ENCODE results near the gene COPB1.

COPB1 gene

DNA sequence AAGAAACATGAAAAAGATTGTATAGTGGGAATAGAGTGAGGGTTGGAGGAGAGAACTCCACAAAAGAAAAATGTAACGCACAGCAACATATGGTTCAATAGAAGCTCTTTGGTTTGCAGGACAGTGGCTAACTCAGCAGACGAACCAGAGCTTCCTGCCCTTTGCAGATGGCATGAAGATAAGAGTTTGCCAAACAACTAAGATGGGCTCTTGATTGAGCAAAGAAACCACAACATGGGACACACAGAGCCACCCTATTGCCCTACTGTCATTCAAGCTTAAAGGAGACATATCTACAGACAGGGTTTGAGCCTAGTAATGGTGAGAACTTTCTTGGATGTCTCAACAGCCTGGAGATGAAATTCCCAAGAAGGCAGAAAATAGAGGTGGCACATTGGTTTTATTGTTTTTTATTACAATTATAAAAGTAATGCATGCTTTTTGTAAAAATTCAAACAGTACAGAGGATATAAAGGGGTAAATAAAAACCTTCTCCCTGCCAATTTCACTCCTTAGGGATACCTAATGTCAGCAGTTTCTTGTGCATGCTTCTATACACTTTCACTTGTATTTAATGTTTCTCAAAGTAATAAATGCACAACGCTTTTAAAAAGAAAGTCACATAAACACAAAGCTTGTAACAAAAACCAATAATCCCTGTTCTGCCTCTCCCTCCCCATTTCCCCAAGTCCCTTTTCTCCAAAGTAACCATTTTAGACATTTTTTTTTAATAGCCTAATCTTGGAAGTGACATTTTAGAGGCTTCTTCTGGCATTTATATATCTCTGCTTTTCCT, 63.7 kb downstream of the COPB1 start:
- POLR2A ChIA-PET = no interaction called here
- CTCF ChIA-PET = no interaction called here
- TF ChIP-seq FOXM1 (IDR thresholded peaks at IDR 0.05; ENCODE audit: borderline replicate concordance) (no peak), PKNOX1 (IDR thresholded peaks at IDR 0.05) (no peak), HDGF (IDR thresholded peaks at IDR 0.05; ENCODE audit: borderline replicate concordance) (no peak), LEF1 (IDR thresholded peaks at IDR 0.05; ENCODE audit: borderline replicate concordance) (no peak), ELF4 (IDR thresholded peaks at IDR 0.05) (no peak), TARDBP (IDR thresholded peaks at IDR 0.05) (no peak)
- no peak for DNase-seq (ENCODE audit: extremely low spot score)

- ChIA-PET POLR2A (no interaction called here), CTCF (no interaction called here)
- DNase-seq (ENCODE audit: extremely low spot score) = no peak
- TF ChIP-seq ELF4 (IDR thresholded peaks at IDR 0.05) (no peak), L3MBTL2 (conservative IDR thresholded peaks at IDR 0.05) (no peak), NFRKB (IDR thresholded peaks at IDR 0.05) (no peak), HDGF (IDR thresholded peaks at IDR 0.05; ENCODE audit: borderline replicate concordance) (no peak), FOXA1 (IDR thresholded peaks at IDR 0.05) (no peak), ARNT (IDR thresholded peaks at IDR 0.05) (no peak), LEF1 (IDR thresholded peaks at IDR 0.05; ENCODE audit: borderline replicate concordance) (no peak), BHLHE40 (IDR thresholded peaks at IDR 0.05; ENCODE audit: borderline replicate concordance) (no peak), FOXK2 (IDR thresholded peaks at IDR 0.05) (no peak), ZNF384 (IDR thresholded peaks at IDR 0.05) (no peak), SP1 (IDR thresholded peaks at IDR 0.05) (no peak), FOXM1 (IDR thresholded peaks at IDR 0.05; ENCODE audit: borderline replicate concordance) (no peak), TARDBP (IDR thresholded peaks at IDR 0.05) (no peak), SUZ12 (IDR thresholded peaks at IDR 0.05) (no peak)
Observed at GRCh38 chr11:14425621-14426020, 74.0 kb downstream of the COPB1 start.

GRCh38 chr11:14424096-14424495, 75.5 kb downstream of the COPB1 start:
- ChIA-PET CTCF (interaction anchor here (0.6 kb wide), 1 partner anchor 30 kb away, joined by 3 read pairs; no protein-coding TSS in a partner anchor), POLR2A (no interaction called here)
- DNase-seq (ENCODE audit: extremely low spot score) = no peak
- TF ChIP-seq HDGF (IDR thresholded peaks at IDR 0.05; ENCODE audit: borderline replicate concordance) (no peak), L3MBTL2 (conservative IDR thresholded peaks at IDR 0.05) (no peak), SP1 (IDR thresholded peaks at IDR 0.05) (no peak), CTBP1 (IDR thresholded peaks at IDR 0.05; ENCODE audit: borderline replicate concordance) (no peak), TARDBP (IDR thresholded peaks at IDR 0.05) (no peak), FOXA1 (IDR thresholded peaks at IDR 0.05) (no peak), LEF1 (IDR thresholded peaks at IDR 0.05; ENCODE audit: borderline replicate concordance) (no peak), SUZ12 (IDR thresholded peaks at IDR 0.05) (no peak), PKNOX1 (IDR thresholded peaks at IDR 0.05) (no peak), FOXK2 (IDR thresholded peaks at IDR 0.05) (no peak), ZNF384 (IDR thresholded peaks at IDR 0.05) (no peak), NFRKB (IDR thresholded peaks at IDR 0.05) (no peak), FOXM1 (IDR thresholded peaks at IDR 0.05; ENCODE audit: borderline replicate concordance) (no peak), BHLHE40 (IDR thresholded peaks at IDR 0.05; ENCODE audit: borderline replicate concordance) (no peak), ELF4 (IDR thresholded peaks at IDR 0.05) (no peak)

GRCh38 chr11:14423633-14424032, 76.0 kb downstream of the COPB1 start:
- CTCF ChIA-PET = no interaction called here

GRCh38 chr11:14422814-14423182, 76.8 kb downstream of the COPB1 start:
- CTCF ChIA-PET = interaction anchor here (1.0 to 1.3 kb wide), 3 partner anchors 17 to 121 kb away, joined by 3 to 4 read pairs (median 4); no protein-coding TSS in a partner anchor
- TF ChIP-seq ELF4 (IDR thresholded peaks at IDR 0.05) (no peak), FOXM1 (IDR thresholded peaks at IDR 0.05; ENCODE audit: borderline replicate concordance) (no peak)
- no peak for DNase-seq (ENCODE audit: extremely low spot score)
- POLR2A ChIA-PET = no interaction called here

More at GRCh38 chr11:14423633-14424032, 76.0 kb downstream of the COPB1 start:
- no peak for TF ChIP-seq SUZ12 (IDR thresholded peaks at IDR 0.05)
- TF ChIP-seq FOXM1 (IDR thresholded peaks at IDR 0.05; ENCODE audit: borderline replicate concordance) = no peak
- no peak for TF ChIP-seq BHLHE40 (IDR thresholded peaks at IDR 0.05; ENCODE audit: borderline replicate concordance)
- TF ChIP-seq CTBP1 (IDR thresholded peaks at IDR 0.05; ENCODE audit: borderline replicate concordance) = no peak
- TF ChIP-seq L3MBTL2 (conservative IDR thresholded peaks at IDR 0.05) = no peak
- no peak for TF ChIP-seq FOXK2 (IDR thresholded peaks at IDR 0.05)
- no peak for TF ChIP-seq PKNOX1 (IDR thresholded peaks at IDR 0.05)
- TF ChIP-seq HDGF (IDR thresholded peaks at IDR 0.05; ENCODE audit: borderline replicate concordance) = no peak
- POLR2A ChIA-PET = no interaction called here
- no peak for DNase-seq (ENCODE audit: extremely low spot score)

DNA sequence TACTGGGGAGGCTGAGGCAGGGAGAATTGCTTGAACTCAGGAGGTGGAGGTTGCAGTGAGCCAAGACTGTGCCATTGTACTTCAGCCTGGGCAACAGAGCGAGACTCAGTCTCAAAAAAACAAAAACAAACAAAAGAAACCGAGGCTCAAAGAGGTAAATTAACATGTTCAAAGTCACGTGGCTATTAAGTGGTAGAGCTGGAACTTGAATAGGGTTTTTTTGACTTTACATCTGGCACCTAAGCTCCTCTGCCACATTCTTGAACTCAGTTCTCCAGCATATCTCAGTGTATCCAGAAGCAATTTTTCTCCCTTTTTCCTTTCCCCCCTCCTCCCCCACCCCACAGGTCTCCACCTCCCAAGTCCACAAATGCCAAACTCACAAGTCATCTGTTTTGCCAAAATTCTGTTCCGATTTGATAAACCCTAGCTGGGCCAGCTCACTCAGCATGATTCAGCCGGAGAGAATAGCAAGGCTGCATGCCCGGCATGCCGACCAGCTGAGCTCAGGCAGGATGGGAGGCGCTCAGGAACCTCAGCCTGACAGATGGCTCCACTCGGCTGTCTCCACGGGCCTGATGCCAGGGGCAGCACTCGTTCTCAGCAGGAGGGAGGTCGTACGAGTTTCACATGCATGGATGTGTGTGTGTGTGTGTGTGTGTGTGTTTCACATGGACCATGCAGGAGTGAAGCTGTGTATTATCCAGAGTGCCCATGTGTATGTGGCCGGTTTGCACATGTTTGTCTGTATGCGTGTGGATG, 77.4 kb downstream of the COPB1 start:
- CTCF ChIA-PET = interaction anchor here (0.6 to 1.3 kb wide), 4 partner anchors 9 to 120 kb away, joined by 3 to 4 read pairs (median 4); no protein-coding TSS in a partner anchor
- DNase-seq (ENCODE audit: extremely low spot score) = peak; percentile 27
- TF ChIP-seq FOXM1 (IDR thresholded peaks at IDR 0.05; ENCODE audit: borderline replicate concordance) = no peak
- no peak for TF ChIP-seq L3MBTL2 (conservative IDR thresholded peaks at IDR 0.05)
- TF ChIP-seq LEF1 (IDR thresholded peaks at IDR 0.05; ENCODE audit: borderline replicate concordance) = no peak
- TF ChIP-seq FOXK2 (IDR thresholded peaks at IDR 0.05) = no peak
- no peak for TF ChIP-seq ARNT (IDR thresholded peaks at IDR 0.05)
- TF ChIP-seq FOXA1 (IDR thresholded peaks at IDR 0.05) = no peak
- no peak for TF ChIP-seq BHLHE40 (IDR thresholded peaks at IDR 0.05; ENCODE audit: borderline replicate concordance)
- no peak for TF ChIP-seq SUZ12 (IDR thresholded peaks at IDR 0.05)
- TF ChIP-seq ZNF384 (IDR thresholded peaks at IDR 0.05) = no peak
- TF ChIP-seq PKNOX1 (IDR thresholded peaks at IDR 0.05) = no peak
- TF ChIP-seq ELF4 (IDR thresholded peaks at IDR 0.05) = no peak
- no peak for TF ChIP-seq CTBP1 (IDR thresholded peaks at IDR 0.05; ENCODE audit: borderline replicate concordance)
- POLR2A ChIA-PET = no interaction called here

Measured in HEK293T (cell line).